Measurements from ENCODE around the gene ZNF566.

- TF ChIP-seq CTCF (IDR thresholded peaks at IDR 0.05) (no peak), POLR2A (IDR thresholded peaks at IDR 0.05) (no peak)
Measured at GRCh38 chr19:36482876-36483275, 6.5 kb downstream of the ZNF566 start.

All from testis (tissue), 2 donors.